ENCODE data around the gene FNBP1.
"Not testable (repeated sequence)": the region's sequence is repeated elsewhere in the genome, so short reads cannot be mapped to it uniquely, and the experiment has no call there.

Gene FNBP1

DNA sequence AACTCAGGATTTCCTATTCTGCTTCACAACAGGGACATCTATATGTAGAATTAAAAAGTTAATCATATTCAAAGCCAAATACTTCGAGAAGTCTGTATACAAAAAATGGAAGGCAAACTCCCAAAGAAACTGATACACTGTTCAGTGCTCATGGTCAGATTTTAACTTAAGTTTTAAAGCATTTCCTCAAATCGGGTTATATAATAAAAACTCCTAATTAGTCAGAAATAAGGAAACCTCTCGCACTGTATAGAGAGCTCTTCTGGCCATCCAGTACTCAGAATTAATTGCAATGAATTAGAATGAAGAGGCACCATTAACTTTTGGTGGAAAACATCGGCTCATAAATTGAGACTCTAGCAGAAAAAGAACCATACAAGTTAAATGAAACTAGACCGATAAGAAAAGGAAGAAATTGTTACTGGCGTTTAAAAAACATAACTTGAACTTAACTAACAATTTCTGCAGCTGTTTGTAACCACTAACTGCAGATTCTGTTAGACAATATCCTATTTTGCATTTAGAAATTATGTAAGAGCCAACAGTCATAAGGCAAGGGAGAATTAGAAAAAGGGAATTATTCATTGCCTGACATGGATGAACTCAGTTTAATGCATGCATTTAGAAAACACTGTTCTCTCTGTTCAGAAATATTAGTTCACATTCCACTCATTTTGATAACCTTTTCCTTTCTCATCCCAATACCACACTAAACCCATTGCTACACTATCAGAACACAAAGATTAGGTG, 96.6 kb downstream of the FNBP1 start:
- DNase-seq = no peak

DNA sequence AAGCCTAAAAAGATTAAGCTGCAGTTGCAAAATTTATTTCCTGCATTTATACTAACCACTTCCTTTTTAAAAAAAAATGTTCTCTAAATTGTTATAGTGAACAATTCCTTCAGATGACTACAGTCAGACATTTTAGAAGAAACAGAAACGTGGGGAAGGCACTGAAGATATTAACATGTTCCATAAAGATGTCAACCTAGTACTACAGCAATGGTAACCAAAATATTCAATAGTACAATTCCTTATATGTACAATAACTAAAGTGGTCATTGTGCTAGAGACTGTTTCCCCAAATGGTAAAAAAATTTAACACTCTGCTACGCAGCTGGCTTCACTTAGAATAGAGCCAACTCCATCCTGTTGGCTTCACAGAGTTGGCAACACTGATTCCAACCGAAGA, 97.7 kb downstream of the FNBP1 start:
- no peak for DNase-seq

DNA sequence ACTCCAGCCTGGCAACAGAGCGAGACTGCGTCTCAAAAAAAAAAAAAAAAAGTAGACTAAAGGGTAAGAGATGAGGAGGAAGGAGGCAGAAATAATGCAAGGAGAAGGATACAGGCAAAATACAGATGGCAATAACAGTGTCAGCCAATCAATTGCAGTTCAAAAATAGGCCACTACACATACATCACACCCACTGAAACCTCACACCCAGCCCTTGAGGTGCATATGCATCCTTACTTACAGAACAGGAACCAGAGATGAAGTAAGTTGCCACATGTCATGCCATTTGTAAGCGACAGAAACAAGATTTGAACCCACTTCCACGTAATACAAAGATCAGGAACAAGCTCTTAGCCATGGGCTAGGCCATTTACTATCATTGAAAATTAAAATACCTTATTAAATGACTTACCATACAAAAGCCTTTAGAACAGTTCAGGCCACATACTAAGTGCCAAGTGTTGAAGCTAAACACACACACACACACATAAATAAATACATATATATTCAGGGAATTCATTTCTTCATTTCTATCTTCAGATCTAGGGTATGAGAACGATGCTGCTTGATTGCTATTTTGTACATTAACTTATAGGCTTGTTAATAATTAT, 98.4 kb downstream of the FNBP1 start:
- peak; percentile 78 for DNase-seq

DNA sequence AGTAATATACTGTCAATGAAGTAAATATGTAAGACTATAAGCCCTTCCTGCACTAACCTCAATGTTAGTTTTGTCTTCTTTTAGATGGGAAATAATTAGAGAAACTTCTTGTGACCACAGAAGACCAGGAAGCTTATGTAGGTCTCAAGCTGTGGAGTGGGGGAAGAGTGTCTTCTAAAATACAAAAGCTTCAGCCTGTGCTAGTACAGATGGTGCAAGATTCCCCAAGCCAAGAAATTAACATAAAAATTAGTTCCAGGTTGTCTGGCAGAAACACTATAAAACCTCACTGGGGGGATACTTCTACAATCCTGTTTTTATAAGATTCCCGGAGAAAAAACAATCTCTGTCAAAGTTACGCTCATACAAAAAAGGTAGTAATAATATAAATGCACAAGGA, 103.6 kb downstream of the FNBP1 start:
- DNase-seq = no peak

DNA sequence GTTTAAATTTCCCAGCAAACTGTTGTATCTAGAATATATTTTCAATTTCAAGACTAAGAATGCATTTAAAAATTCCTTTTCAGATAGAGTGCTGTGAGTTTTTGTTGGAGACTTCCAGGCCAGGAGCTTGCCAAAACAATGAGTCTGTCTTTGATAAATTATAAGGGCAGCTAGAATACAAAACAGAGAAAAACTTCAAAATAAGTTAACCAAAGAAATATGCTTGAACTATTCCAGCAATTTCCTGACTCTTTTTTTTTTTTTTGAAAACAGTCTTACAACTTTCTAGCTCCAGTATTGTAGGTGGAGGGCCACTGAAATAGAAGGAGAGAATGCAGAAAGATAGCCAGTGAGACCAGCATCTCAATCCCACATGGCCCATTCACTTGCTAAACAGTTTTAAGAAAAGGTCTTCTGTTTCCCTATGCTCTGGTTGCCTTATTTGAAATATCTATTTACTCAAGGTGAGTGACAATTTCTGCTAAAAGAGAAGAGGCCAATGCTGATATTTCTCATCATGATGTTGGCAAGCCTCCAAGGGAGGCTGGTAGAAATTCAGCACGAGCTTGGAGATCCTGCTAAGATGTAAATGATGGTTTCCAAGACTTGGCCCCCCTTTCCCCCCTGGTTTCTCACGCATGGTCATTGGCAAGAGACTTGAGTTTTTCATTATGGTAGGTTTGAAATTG, 104.6 kb downstream of the FNBP1 start:
- DNase-seq = no peak

DNA sequence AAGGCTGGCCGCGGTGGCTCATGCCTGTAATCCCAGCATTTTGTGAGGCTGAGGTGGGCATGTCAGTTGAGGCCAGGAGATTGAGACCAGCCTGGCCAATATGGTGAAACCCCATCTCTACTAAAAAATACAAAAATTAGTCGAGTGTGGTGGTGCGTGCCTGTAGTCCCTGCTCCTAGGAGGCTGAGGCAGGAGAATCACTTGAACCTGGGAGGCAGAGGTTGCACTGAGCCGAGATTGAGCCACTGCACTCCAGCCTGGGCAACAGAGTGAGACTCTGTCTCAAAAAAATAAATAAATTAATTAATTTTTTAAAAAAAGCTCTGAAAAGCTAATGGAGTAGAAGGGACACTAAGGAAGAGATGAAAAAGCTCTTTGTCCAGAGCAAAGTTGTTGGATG, 105.1 kb downstream of the FNBP1 start:
- DNase-seq = not testable (repeated sequence)

DNA sequence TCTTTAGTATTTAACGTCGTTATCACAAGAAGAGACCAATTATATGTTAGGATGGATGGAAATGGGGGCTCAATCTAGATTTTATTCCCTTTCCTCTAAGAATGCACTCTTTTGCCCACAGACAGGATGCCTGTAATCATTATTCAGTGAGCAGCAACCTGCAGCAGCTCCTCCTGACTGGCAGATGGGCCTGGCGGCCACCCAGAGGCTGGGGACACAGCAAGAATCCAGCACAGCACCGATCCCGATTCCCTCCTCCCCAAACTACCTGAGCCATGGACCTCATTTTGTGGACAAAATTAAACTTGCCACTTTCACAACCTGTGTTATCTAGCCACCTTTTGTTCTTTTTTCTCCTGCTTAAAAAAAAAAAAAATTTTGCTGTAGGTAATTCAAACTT, 106.8 kb downstream of the FNBP1 start:
- DNase-seq = no peak

DNA sequence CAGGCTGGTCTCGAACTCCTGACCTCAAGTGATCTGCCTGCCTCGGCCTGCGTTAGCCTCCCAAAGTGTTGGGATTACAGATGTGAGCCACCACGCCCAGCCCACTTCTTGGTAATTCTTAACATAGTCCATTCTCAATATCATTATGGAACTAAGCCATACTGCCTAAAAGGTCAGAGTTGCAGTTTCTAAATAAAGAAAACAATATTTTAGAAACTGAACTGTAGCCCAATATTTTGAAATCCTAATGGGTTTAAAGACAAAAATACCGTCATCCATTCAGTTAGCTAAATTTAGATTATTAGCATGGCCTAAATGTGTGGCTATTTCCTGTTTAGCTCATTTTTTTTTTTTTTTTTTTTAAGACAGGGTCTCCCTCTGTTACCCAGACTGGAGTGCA, 108.2 kb downstream of the FNBP1 start:
- no peak for DNase-seq

DNA sequence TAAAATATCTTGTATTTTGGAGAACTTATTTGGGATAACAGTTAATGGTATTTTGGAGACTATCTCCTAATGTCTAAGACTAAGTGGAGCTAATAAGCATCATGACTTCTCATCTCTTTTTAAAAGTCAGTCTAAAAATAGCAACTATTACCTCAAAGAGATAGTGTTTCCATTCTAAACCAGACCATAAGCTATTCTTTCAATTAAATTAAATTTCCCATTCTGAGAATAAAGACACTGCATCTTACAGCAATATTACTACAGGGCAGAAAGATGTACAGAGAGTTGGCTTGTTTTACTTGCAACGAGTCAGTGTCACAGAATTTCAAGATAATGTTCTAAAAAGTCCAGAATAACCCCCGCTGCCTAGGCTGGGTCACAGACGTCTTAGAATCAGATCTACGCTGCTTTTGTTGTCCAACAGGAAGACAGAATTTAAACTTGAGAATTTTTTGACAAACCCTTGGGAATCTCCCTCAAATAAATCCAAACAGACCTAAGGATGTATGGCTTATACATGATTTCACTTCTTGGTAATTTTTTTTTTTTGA, 108.9 kb downstream of the FNBP1 start:
- no peak for DNase-seq

DNA sequence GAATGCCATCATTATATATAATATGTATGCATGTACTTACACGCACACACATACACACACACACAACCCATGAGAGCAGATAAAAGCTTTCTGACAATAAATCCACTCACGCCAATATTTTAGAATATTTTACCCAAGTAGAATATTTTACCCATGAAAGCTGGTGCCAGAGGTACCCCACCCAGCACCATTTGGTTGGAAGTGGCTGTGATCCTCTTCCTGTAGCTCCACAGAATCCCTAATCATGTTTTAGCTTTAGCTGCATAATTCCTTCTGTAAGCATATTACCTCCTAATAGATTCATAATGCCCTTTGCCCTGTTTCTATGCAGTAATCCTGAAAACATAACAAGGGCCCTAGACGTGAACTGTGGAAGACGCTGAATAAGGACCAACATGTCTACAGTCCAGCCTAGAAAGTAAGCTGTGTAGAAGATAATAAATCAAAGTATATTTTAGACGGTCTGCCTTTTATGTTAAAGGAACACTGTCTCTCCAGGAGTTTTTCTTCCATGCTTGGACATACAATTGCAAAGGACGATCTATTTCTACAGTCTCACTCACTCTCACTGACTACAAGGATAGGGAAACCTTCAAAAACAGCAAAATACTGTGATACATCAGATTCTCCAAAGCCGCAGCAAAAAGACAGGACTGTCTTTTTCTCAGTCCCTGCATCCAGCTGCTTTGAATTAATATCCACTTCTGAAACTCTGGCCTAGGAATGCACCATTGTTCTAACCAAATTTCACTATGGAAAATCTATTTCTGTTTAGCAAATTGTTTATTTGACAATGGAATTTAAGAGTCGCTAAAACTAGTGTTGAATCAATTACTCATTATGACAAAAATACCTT, 109.6 kb downstream of the FNBP1 start:
- DNase-seq = no peak

DNA sequence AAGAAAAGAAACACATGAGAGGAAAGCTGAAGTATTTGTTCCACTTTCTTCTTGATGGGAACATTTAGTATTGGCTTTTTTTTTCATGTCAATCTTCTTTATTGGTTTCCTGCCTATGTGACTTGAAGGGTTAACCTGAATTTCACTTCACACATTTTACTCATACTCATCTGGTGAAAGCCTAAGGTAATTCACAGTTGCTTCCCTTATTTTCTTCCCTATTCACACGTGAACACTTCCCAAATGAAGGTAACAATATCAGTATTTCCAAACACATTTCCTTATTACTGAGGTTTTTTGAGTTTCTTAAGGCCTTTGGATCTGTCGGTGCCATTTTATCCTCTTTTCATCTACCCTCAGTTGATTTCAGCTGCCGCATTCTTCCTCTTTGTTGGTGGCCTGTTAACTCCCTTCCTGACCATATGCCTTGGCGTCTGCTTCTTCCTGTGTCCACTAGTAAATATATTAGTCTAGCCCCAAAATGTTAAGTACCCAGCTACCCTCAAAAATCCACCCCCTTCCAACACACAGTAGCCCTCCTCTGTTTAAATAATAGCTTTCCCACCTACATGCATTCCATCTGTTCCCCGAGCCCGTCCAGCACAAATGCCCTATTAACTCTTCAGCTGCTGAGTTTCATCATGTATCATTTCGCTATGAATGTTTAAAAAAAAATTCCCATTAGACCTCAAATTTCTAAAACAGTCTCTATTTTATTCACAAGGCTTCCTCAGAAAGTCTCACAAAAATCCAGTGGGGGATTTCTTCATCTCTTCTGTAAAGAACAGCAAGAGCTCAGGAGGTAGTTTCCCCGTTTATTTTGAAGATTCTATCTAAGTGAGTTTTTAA, 110.5 kb downstream of the FNBP1 start:
- no peak for DNase-seq

DNA sequence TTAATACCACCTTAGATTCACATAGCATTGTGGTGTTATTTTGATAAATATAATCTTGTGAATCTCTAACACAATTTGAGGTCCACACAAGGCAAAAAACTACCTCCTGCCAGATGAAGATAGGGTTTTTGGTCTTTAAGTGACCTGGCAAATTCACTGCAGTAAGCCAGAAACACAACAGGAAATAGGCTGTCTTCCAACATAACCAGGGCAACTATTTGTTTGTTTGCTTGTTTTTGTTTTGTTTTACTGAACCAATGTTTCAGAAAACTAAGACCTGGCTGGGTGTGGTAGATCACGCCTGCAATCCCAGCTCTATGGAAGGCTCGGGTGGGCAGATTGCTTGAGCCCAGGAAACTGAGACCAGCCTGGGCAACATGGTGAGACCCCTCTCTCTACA, 112.2 kb downstream of the FNBP1 start:
- no peak for DNase-seq

DNA sequence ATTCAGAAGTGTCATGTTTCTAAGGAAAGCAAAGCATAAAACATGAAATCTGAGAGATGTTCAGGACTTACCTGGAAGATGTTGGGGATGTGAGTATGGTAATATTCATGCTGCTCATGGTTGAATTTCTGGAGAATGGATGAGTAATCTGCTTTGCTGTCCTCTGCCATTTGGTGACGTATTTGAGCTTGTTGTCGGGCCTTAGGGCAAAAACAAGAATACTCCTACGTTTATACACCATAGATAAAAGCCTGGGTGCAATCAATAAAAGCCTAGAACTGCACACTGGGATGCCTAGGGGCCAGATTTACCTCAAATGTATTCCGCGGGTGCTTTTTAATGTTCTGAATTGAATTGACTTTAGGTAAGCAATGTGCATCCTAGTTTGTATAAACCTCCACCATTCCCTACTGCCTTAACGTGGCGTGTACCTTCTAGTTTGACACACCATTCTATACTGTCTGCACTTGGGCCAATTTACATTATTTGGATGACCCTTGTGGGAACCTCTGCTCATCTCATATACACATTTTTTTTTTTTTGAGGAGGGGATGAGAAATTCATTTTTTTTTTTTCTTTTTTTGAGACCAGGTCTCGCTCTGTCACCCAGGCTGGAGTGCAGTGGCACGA, 113.4 kb downstream of the FNBP1 start:
- no peak for DNase-seq

DNA sequence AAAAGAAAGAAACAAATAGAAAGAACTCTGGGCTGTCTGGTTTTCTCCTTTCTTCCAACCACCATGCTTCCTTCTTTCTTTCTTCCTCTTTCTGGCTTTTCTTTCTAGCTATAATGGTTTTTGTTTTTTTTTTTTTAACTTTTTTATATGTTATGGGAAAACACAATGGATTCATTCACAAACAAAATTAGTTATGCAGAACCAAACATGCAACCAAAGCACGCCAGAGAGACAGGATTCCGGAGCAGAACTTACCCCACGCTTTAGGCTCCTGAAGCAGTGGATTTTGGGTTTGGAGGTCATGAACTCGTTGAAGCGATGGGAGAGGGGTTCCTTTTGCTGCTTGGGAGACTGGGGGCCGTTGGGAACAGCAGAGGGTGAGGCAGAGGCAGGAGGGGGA, 119.4 kb downstream of the FNBP1 start:
- no peak for DNase-seq

DNA sequence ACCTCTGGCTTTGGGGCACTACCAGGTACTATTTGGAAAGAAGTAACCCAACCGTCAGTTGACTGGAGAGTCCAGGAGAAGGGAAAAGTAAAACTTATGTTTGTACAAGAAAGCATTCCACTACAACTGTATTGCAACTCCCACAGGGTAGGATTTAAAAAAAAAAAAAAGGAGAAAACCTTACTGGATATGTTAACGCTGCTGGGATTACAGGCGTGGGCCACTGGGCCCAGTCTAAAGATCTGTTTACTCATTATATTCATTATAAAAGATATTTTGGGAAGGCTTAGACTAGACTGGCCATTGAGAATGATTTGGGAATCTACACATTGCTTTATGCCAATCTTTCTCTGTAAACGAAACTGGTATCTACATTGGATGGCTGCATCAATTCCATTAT, 121.1 kb downstream of the FNBP1 start:
- no peak for DNase-seq

DNA sequence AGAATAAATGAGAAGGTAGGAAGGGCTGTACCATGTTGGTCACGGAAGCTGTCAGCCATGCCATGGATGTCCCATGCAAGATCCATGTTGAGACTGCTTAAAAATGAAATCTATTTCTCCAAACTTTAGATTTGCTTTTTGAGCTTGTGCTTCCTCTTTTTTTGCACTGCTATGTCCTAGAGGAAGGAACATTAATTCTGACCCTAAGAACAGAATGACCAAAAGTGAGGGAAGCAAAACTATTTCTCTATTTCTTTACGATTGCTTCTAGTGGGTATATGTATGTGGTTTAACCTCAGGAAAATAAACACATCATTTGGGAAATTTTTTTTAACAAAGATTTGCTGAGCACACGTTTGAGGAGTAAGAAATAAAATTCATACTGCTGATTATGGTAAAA, 123.1 kb downstream of the FNBP1 start:
- DNase-seq = no peak

DNA sequence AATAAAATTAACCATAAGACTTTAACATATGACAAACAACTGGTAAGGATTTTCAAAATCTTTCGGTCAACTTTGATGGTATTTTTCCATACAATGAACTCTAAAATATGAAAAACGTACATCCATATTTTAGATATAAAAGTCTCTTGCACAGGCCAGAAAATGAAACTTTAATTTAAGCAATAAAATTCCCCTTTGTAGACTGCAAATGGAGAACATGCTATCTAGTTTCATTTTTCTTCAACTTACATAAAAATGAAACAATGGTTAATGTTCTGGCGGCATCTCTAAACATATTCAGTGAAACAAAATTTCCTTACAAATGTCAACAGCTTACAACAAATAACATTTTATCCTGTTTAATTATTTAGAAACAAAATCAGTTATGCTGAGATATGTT, 123.7 kb downstream of the FNBP1 start:
- no peak for DNase-seq

DNA sequence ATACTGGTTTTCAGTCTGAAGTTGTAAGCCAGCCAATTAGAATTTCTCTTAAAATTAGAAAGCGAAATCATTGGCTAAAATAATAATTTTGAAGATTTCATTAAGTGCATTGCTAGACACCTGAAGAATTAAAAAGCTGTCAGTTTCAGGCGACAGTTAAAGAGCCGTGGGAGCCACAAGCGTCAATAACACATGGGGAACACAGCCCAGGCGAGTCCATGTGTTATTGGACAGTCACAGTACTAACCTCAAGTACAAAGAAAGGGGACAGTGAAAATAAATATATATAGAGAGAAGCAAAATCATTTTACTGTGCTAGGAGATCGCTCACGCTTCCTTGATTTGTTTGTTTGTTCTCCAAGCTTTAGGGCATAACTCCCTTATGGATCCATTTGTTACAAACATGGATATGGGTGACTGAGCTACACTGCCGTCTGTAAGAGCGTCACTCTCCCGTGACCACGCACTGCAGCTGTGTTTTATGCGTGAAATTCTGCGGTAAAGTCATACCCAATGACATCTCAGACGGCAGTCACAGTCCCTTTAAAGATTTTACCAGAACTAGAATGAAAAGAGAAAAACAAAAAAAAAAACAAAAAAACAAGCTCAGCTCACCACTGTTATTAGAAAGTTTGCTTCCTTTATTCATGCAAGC, 124.6 kb downstream of the FNBP1 start:
- no peak for DNase-seq

DNA sequence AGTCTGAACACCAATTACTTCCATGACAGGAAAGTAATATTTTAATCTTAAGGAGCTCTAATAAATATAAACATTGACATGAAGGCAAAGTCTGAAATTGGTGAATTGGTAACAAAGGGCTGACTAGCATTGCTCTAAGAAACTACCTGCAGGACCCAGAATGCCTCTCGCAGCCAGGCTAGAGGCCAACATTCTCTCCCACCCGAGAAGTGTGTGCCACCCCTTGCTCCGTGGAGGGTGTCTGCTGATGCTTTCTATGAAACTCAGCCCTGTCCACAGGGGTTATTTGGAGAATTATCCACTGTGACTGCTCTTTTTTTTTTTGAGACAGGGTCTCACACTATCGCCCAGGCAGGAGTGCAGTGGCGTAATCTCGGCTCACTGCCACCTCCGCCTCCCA, 126.3 kb downstream of the FNBP1 start:
- DNase-seq = no peak

DNA sequence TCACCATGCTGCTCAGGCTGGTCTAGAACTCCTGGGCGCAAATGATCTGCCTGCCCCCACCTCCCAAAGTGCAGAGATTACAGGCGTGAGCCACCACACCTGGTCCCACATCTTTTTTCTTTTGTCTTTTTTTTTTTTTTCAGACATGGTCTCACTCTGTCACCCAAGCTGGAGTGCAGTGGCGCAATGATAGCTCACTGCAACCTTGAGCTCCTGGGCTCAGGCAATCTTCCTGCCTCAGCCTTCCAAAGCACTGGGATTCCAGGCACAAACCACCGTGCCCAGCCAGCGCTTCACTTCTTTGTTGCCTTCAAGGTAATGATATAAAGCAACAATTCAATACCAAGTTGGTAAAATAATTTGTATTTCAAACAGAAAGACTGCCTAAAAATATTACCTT, 128.9 kb downstream of the FNBP1 start:
- no peak for DNase-seq
